C4-2B (cell line): ENCODE results near the gene TMEM123.

Experiments used
- CTCF ChIP-seq: fragments of 450-650 bp; conservative IDR thresholded peaks from 2 replicates; pipeline ENCODE4 v1.5.1; 2017; ENCODE audit warnings: mild to moderate bottlenecking
- ZFX ChIP-seq: fragments of 450-650 bp; IDR thresholded peaks from 2 replicates; pipeline ENCODE4 v1.6.1; 2017

- TF ChIP-seq ZFX: no peak
- no peak for TF ChIP-seq CTCF
These were observed 22.9 kb downstream of the TMEM123 start for GRCh38 chr11:102429691-102430090.
